HEK293 (cell line): Measurements from ENCODE around the gene CSGALNACT2.

Experiments used
- CTCF ChIA-PET: fragments of 350-600 bp; formaldehyde crosslinking; extraction: SDS; loops from one replicate; lab custom pipeline; 2021; ENCODE audit warnings: antibody characterized with exemption; lab: Yijun Ruan, JAX
- POLR2A ChIA-PET: fragments of 300-600 bp; formaldehyde crosslinking; extraction: SDS; loops from one replicate; lab custom pipeline; 2020; ENCODE audit warnings: antibody characterized with exemption, inconsistent platforms; lab: Yijun Ruan, JAX
- H3K27ac ChIP-seq: fragments of 200-500 bp; sonication (Bioruptor generic); 2 replicates; pipeline ENCODE4 v1.5.1; 2014; ENCODE audit warnings: low read depth, low read length, control low read depth, inconsistent platforms; ENCODE audit errors: extremely low read depth
- H3K36me3 ChIP-seq, 2 experiments: fragments of 200-500 bp in 1 of 2; sonication (Bioruptor generic) in 1 of 2; 1 replicate in 1 of 2; 2 replicates in 1 of 2; pipeline ENCODE4 v1.5.1; 2014 to 2017; ENCODE audit warnings: inconsistent platforms in 2 of 2, low read length in 2 of 2; ENCODE audit not compliant: control insufficient read depth in 2 of 2, insufficient read depth in 1 of 2
- H3K4me1 ChIP-seq: fragments of 200-500 bp; sonication (Bioruptor generic); 2 replicates; pipeline ENCODE4 v1.5.1; 2014; ENCODE audit warnings: mild to moderate bottlenecking, low read length, inconsistent platforms; ENCODE audit not compliant: control insufficient read depth, insufficient read depth
- H3K4me3 ChIP-seq: 2 replicates; pipeline ENCODE4 v1.5.1; 2011; ENCODE audit warnings: low read depth, mild to moderate bottlenecking, control low read depth, low read length, moderate library complexity
- H3K9me3 ChIP-seq: fragments of 200-500 bp; sonication (Bioruptor generic); 2 replicates; pipeline ENCODE4 v1.5.1; 2014; ENCODE audit warnings: low read depth, low read length, inconsistent platforms; ENCODE audit not compliant: control insufficient read depth, insufficient read depth
- BCL11B ChIP-seq: fragments of 450-650 bp; formaldehyde crosslinking; IDR thresholded peaks from 2 replicates; pipeline ENCODE4 v1.5.1; 2016; ENCODE audit warnings: low read depth, missing biosample characterization, missing genetic modification characterization
- GLI4 ChIP-seq: fragments of 450-650 bp; formaldehyde crosslinking; IDR thresholded peaks from 2 replicates; pipeline ENCODE4 v1.5.1; 2016; ENCODE audit warnings: missing biosample characterization, missing genetic modification characterization
- HOXA7 ChIP-seq: sonication (generic); formaldehyde crosslinking; IDR thresholded peaks from 2 replicates; pipeline ENCODE4 v1.8.1; 2022; ENCODE audit warnings: missing genetic modification reagents, borderline replicate concordance
- WT1 ChIP-seq: fragments of 450-650 bp; formaldehyde crosslinking; IDR thresholded peaks from 2 replicates; pipeline ENCODE4 v1.5.1; 2016; ENCODE audit warnings: missing biosample characterization, missing genetic modification characterization
- ZBTB1 ChIP-seq: fragments of 450-650 bp; formaldehyde crosslinking; IDR thresholded peaks from 2 replicates; pipeline ENCODE4 v1.5.1; 2016; ENCODE audit warnings: missing biosample characterization, missing genetic modification characterization
- ZBTB20 ChIP-seq: fragments of 450-650 bp; formaldehyde crosslinking; IDR thresholded peaks from 2 replicates; pipeline ENCODE4 v1.5.1; 2016; ENCODE audit warnings: missing biosample characterization, missing genetic modification characterization
- ZBTB7A ChIP-seq: fragments of 450-650 bp; formaldehyde crosslinking; IDR thresholded peaks from 2 replicates; pipeline ENCODE4 v1.5.1; 2016; ENCODE audit warnings: low read depth, missing biosample characterization, missing genetic modification characterization
- ZFP41 ChIP-seq: fragments of 450-650 bp; formaldehyde crosslinking; IDR thresholded peaks from 2 replicates; pipeline ENCODE4 v1.5.1; 2016; ENCODE audit warnings: missing biosample characterization, missing genetic modification characterization, borderline replicate concordance
- ZNF16 ChIP-seq: fragments of 450-650 bp; formaldehyde crosslinking; IDR thresholded peaks from 2 replicates; pipeline ENCODE4 v1.5.1; 2016; ENCODE audit warnings: low read depth, missing biosample characterization, missing genetic modification characterization
- ZNF174 ChIP-seq: fragments of 450-650 bp; formaldehyde crosslinking; IDR thresholded peaks from 2 replicates; pipeline ENCODE4 v1.5.0; 2017; ENCODE audit warnings: missing biosample characterization, mild to moderate bottlenecking, missing genetic modification characterization
- ZNF19 ChIP-seq: fragments of 450-650 bp; formaldehyde crosslinking; IDR thresholded peaks from 2 replicates; pipeline ENCODE4; 2016; ENCODE audit warnings: missing biosample characterization, missing genetic modification characterization, low read depth
- ZNF248 ChIP-seq: fragments of 450-650 bp; formaldehyde crosslinking; IDR thresholded peaks from 2 replicates; pipeline ENCODE4 v1.5.1; 2017; ENCODE audit warnings: missing biosample characterization, missing genetic modification characterization
- ZNF311 ChIP-seq: fragments of 450-650 bp; formaldehyde crosslinking; IDR thresholded peaks from 2 replicates; pipeline ENCODE4 v1.5.1; 2017; ENCODE audit warnings: missing biosample characterization, missing genetic modification characterization, borderline replicate concordance
- ZNF366 ChIP-seq: fragments of 450-650 bp; formaldehyde crosslinking; conservative IDR thresholded peaks from 2 replicates; pipeline ENCODE4 v1.5.1; 2016; ENCODE audit warnings: missing biosample characterization, missing genetic modification characterization
- ZNF501 ChIP-seq: fragments of 450-650 bp; formaldehyde crosslinking; IDR thresholded peaks from 2 replicates; pipeline ENCODE4 v1.5.1; 2016; ENCODE audit warnings: missing biosample characterization, missing genetic modification characterization
- ZNF629 ChIP-seq: fragments of 450-650 bp; formaldehyde crosslinking; IDR thresholded peaks from 2 replicates; pipeline ENCODE4 v1.5.1; 2017; ENCODE audit warnings: missing biosample characterization, missing genetic modification characterization
- ZNF677 ChIP-seq: fragments of 450-650 bp; IDR thresholded peaks from 2 replicates; pipeline ENCODE4 v1.5.0; 2018; ENCODE audit warnings: missing biosample characterization, mild to moderate bottlenecking, missing genetic modification characterization, moderate library complexity
- ZNF791 ChIP-seq: fragments of 450-650 bp; formaldehyde crosslinking; IDR thresholded peaks from 2 replicates; pipeline ENCODE4 v1.5.1; 2016; ENCODE audit warnings: missing biosample characterization, missing genetic modification characterization
- TF ChIP-seq, protein P1 (sequence below): fragments of 450-650 bp; formaldehyde crosslinking; IDR thresholded peaks from 2 replicates; pipeline ENCODE4 v1.5.1; 2017; ENCODE audit warnings: missing biosample characterization, missing genetic modification characterization
- TF ChIP-seq, protein P2 (sequence below): fragments of 450-650 bp; formaldehyde crosslinking; IDR thresholded peaks from 2 replicates; pipeline ENCODE4 v1.5.1; 2016; ENCODE audit warnings: missing biosample characterization, missing genetic modification characterization
- TF ChIP-seq, protein P3 (sequence below): fragments of 450-650 bp; formaldehyde crosslinking; IDR thresholded peaks from 2 replicates; pipeline ENCODE4 v1.5.1; 2016; ENCODE audit warnings: missing biosample characterization, missing genetic modification characterization, low read depth

CSGALNACT2 gene

GRCh38 chr10:43138757-43139241, 554 bp downstream of the CSGALNACT2 start (continued):
- TF ChIP-seq ZBTB20 (peak; percentile 23; the same call in 1 of the 2 replicates), WT1 (tag by site-specific recombination) (no peak), ZNF16 (tag by site-specific recombination) (no peak), GLI4 (tag by site-specific recombination) (no peak), ZNF501 (tag by site-specific recombination) (0 out of 2 replicates have a peak, but pooled peaks have one; percentile 43), ZNF19 (tag by site-specific recombination) (no peak), ZFP41 (tag by site-specific recombination) (no peak), ZNF366 (tag by site-specific recombination) (0 out of 2 replicates have a peak, but pooled peaks have one; percentile 17), ZBTB1 (tag by site-specific recombination) (no peak), ZNF629 (0 out of 2 replicates have a peak, but pooled peaks have one; percentile 38)
- TF ChIP-seq, protein P1, sequence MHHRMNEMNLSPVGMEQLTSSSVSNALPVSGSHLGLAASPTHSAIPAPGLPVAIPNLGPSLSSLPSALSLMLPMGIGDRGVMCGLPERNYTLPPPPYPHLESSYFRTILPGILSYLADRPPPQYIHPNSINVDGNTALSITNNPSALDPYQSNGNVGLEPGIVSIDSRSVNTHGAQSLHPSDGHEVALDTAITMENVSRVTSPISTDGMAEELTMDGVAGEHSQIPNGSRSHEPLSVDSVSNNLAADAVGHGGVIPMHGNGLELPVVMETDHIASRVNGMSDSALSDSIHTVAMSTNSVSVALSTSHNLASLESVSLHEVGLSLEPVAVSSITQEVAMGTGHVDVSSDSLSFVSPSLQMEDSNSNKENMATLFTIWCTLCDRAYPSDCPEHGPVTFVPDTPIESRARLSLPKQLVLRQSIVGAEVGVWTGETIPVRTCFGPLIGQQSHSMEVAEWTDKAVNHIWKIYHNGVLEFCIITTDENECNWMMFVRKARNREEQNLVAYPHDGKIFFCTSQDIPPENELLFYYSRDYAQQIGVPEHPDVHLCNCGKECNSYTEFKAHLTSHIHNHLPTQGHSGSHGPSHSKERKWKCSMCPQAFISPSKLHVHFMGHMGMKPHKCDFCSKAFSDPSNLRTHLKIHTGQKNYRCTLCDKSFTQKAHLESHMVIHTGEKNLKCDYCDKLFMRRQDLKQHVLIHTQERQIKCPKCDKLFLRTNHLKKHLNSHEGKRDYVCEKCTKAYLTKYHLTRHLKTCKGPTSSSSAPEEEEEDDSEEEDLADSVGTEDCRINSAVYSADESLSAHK, result no peak

DNA sequence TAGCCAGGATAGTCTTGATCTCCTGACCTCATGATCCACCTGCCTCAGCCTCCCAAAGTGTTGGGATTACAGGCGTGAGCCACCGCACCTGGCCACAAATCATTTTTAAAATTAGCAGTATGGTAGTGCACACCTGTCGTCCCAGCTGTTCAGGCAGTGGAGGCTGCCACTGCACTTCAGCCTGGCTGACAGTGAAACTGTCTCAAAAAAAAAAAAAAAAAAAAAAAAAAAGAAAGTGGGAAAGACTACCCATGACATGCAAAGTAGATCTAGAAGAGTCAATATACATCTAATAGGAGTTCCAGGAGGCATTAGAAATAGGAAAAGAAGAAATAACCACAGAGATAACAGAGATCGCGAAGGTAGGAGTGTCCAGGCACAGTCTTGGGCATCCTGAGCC, 3.2 kb downstream of the CSGALNACT2 start:
- H3K36me3 ChIP-seq, result no peaks in the 10 kb centered on the region
- H3K9me3 ChIP-seq, result no peaks in the 10 kb centered on the region
- ChIA-PET CTCF (interaction anchor here (0.6 to 1.2 kb wide), 2 partner anchors 9 to 348 kb away, joined by 3 read pairs; no protein-coding TSS in a partner anchor), POLR2A (no interaction called here)
- H3K4me3 ChIP-seq, result no peak overlapping the region
- TF ChIP-seq BCL11B (tag by site-specific recombination) (no peak), ZNF791 (no peak), HOXA7 (CRISPR knock-in tag) (no peak), ZNF677 (no peak), ZNF311 (tag by site-specific recombination) (no peak), ZBTB7A (tag by site-specific recombination) (no peak), ZNF174 (tag by site-specific recombination) (no peak), ZNF248 (tag by site-specific recombination) (no peak)
- TF ChIP-seq, protein P2, sequence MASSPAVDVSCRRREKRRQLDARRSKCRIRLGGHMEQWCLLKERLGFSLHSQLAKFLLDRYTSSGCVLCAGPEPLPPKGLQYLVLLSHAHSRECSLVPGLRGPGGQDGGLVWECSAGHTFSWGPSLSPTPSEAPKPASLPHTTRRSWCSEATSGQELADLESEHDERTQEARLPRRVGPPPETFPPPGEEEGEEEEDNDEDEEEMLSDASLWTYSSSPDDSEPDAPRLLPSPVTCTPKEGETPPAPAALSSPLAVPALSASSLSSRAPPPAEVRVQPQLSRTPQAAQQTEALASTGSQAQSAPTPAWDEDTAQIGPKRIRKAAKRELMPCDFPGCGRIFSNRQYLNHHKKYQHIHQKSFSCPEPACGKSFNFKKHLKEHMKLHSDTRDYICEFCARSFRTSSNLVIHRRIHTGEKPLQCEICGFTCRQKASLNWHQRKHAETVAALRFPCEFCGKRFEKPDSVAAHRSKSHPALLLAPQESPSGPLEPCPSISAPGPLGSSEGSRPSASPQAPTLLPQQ (tag by site-specific recombination), result no peak
- TF ChIP-seq, protein P3, sequence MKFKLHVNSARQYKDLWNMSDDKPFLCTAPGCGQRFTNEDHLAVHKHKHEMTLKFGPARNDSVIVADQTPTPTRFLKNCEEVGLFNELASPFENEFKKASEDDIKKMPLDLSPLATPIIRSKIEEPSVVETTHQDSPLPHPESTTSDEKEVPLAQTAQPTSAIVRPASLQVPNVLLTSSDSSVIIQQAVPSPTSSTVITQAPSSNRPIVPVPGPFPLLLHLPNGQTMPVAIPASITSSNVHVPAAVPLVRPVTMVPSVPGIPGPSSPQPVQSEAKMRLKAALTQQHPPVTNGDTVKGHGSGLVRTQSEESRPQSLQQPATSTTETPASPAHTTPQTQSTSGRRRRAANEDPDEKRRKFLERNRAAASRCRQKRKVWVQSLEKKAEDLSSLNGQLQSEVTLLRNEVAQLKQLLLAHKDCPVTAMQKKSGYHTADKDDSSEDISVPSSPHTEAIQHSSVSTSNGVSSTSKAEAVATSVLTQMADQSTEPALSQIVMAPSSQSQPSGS (tag by site-specific recombination), result no peak
- no peak overlapping the region for H3K27ac ChIP-seq
- peaks cover 8% of the 10 kb centered on the region for H3K4me1 ChIP-seq
